Measurements from ENCODE around the gene FOXO3. TPM values are rescaled to one million over a fixed set of nuclear protein-coding genes. Genes with fewer than 3 reads are reported as not detected.

Gene FOXO3
- polyA plus RNA-seq, 1 of the 3 experiments (the other 2 are of a cell fraction) = 8.1 TPM

DNA sequence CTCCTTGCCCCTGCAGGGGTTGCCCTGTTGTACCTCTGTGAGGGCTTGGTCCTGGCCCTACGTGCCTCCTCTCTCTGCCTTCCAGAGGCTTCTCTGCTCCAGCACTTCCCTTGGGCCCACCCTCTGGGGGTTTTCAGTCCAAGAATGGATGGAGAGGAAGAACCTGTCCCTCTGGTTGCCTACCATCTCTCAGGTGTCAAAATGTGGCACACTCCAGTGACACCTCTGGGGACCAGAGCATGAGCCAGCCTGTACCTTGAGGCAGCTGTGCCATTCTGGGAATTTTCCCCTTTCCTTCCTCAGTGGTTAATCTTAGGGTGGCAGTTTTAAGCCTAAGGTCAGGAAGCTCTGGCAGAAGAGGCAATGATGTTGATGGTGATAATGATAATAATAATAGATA lies 172.3 kb downstream of the FOXO3 start:
- Histone ChIP-seq H3K79me2 (ENCODE audit: insufficient read depth) (no peaks in the 10 kb centered on the region), H3K4me2 (no peak overlapping the region), H3K9me2 (no peaks in the 10 kb centered on the region), H3K36me3 (replicated peaks in 1 of 2; ENCODE audit: control insufficient read depth in 1 of 2, insufficient read depth in 2 of 2, low read length in 1 of 2) (no peaks in the 10 kb centered on the region), H3K4me3 (ENCODE audit: low read depth in 2 of 2, low read length in 1 of 2) (no peak overlapping the region), H2AFZ (ENCODE audit: low read depth) (no peak overlapping the region), H3K9me3 (no peaks in the 10 kb centered on the region), H3K27me3 (ENCODE audit: insufficient read depth) (no peaks in the 10 kb centered on the region), H4K20me1 (ENCODE audit: insufficient read depth) (no peaks in the 10 kb centered on the region), H3F3A (replicated peaks; ENCODE audit: insufficient read depth) (peaks cover 12% of the 10 kb centered on the region), H3K27ac (ENCODE audit: low read depth in 2 of 2, low read length in 1 of 2) (no peak overlapping the region), H3K9ac (no peak overlapping the region), H3K4me1 (ENCODE audit: control insufficient read depth in 1 of 2, insufficient read depth in 2 of 2, low read depth in 1 of 2, low read length in 1 of 2) (peaks cover 2 to 19% of the 10 kb centered on the region in 2 experiments; a peak in 3 of 4 replicates)
- 100% methylated on average over 1 of the region's 1 CpG for WGBS (ENCODE audit: low lambda C conversion rate)
- POLR2A ChIA-PET = no interaction called here
- no peak for DNase-seq
- TF ChIP-seq, protein P1, sequence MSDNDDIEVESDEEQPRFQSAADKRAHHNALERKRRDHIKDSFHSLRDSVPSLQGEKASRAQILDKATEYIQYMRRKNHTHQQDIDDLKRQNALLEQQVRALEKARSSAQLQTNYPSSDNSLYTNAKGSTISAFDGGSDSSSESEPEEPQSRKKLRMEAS (IDR thresholded peaks at IDR 0.05; ENCODE audit: low read depth) = no peak
- TF ChIP-seq, protein P2, sequence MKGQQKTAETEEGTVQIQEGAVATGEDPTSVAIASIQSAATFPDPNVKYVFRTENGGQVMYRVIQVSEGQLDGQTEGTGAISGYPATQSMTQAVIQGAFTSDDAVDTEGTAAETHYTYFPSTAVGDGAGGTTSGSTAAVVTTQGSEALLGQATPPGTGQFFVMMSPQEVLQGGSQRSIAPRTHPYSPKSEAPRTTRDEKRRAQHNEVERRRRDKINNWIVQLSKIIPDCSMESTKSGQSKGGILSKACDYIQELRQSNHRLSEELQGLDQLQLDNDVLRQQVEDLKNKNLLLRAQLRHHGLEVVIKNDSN (IDR thresholded peaks at IDR 0.05; ENCODE audit: borderline replicate concordance, low read depth) = no peak
- TF ChIP-seq, protein P3, sequence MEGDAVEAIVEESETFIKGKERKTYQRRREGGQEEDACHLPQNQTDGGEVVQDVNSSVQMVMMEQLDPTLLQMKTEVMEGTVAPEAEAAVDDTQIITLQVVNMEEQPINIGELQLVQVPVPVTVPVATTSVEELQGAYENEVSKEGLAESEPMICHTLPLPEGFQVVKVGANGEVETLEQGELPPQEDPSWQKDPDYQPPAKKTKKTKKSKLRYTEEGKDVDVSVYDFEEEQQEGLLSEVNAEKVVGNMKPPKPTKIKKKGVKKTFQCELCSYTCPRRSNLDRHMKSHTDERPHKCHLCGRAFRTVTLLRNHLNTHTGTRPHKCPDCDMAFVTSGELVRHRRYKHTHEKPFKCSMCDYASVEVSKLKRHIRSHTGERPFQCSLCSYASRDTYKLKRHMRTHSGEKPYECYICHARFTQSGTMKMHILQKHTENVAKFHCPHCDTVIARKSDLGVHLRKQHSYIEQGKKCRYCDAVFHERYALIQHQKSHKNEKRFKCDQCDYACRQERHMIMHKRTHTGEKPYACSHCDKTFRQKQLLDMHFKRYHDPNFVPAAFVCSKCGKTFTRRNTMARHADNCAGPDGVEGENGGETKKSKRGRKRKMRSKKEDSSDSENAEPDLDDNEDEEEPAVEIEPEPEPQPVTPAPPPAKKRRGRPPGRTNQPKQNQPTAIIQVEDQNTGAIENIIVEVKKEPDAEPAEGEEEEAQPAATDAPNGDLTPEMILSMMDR (IDR thresholded peaks at IDR 0.05) = no peak
- no peak for TF ChIP-seq EP300 (IDR thresholded peaks at IDR 0.05; ENCODE audit: borderline replicate concordance in 1 of 2, low read depth in 1 of 2, low read length in 1 of 2)
- no peak for TF ChIP-seq SMC3 (IDR thresholded peaks at IDR 0.05; ENCODE audit: low read depth, low read length)
- TF ChIP-seq SIN3A (IDR thresholded peaks at IDR 0.05; ENCODE audit: borderline replicate concordance, low read depth, low read length) = no peak
- TF ChIP-seq MEF2A (IDR thresholded peaks at IDR 0.05; ENCODE audit: borderline replicate concordance, low read depth) = no peak
- TF ChIP-seq, protein P4, sequence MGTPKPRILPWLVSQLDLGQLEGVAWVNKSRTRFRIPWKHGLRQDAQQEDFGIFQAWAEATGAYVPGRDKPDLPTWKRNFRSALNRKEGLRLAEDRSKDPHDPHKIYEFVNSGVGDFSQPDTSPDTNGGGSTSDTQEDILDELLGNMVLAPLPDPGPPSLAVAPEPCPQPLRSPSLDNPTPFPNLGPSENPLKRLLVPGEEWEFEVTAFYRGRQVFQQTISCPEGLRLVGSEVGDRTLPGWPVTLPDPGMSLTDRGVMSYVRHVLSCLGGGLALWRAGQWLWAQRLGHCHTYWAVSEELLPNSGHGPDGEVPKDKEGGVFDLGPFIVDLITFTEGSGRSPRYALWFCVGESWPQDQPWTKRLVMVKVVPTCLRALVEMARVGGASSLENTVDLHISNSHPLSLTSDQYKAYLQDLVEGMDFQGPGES (IDR thresholded peaks at IDR 0.05; ENCODE audit: low read depth, low read length) = no peak
- TF ChIP-seq POLR2AphosphoS5 (IDR thresholded peaks at IDR 0.05; ENCODE audit: low read depth, low read length) = no peak
- TF ChIP-seq EZH2phosphoT487 (IDR thresholded peaks at IDR 0.05; ENCODE audit: borderline replicate concordance, low read depth) = no peak
- TF ChIP-seq JUND (IDR thresholded peaks at IDR 0.05) = no peak
- TF ChIP-seq FOXJ3 (CRISPR knock-in tag; IDR thresholded peaks at IDR 0.05) = no peak
- no peak for TF ChIP-seq MXI1 (IDR thresholded peaks at IDR 0.05; ENCODE audit: low read depth, low read length)
- TF ChIP-seq NFIC (IDR thresholded peaks at IDR 0.05; ENCODE audit: borderline replicate concordance) = no peak
- TF ChIP-seq, protein P5, sequence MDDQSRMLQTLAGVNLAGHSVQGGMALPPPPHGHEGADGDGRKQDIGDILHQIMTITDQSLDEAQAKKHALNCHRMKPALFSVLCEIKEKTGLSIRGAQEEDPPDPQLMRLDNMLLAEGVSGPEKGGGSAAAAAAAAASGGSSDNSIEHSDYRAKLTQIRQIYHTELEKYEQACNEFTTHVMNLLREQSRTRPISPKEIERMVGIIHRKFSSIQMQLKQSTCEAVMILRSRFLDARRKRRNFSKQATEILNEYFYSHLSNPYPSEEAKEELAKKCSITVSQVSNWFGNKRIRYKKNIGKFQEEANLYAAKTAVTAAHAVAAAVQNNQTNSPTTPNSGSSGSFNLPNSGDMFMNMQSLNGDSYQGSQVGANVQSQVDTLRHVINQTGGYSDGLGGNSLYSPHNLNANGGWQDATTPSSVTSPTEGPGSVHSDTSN (IDR thresholded peaks at IDR 0.05) = no peak
- TF ChIP-seq TCF12 (IDR thresholded peaks at IDR 0.05) = no peak
- TF ChIP-seq, protein P6, sequence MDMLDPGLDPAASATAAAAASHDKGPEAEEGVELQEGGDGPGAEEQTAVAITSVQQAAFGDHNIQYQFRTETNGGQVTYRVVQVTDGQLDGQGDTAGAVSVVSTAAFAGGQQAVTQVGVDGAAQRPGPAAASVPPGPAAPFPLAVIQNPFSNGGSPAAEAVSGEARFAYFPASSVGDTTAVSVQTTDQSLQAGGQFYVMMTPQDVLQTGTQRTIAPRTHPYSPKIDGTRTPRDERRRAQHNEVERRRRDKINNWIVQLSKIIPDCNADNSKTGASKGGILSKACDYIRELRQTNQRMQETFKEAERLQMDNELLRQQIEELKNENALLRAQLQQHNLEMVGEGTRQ (IDR thresholded peaks at IDR 0.05; ENCODE audit: borderline replicate concordance, low read depth, low read length) = no peak
- CTCF ChIA-PET = interaction anchor here (1.1 to 1.7 kb wide), 2 partner anchors 19 to 23 kb away, joined by 3 read pairs; no protein-coding TSS in a partner anchor

Data from SK-N-SH (cell line).